Esophagus squamous epithelium (tissue), 5 donors: Measurements from ENCODE around the gene PPP2R5C. TPM values are rescaled to one million over a fixed set of nuclear protein-coding genes. Genes with fewer than 3 reads are reported as not detected.

ENCODE experiments used
- DNase-seq: peaks from one replicate; lab custom pipeline; 2025; lab: John Stamatoyannopoulos, UW
- H3K27ac ChIP-seq, 4 donors: fragments of 200-600 bp; sonication (generic); one replicate each; pipeline ENCODE4 v1.5.1; 2016 to 2019; ENCODE audit warnings: mild to moderate bottlenecking in 1 of 4
- H3K27me3 ChIP-seq, 4 donors: fragments of 200-600 bp; sonication (generic); 1 replicate in 3 of 4; 2 replicates in 1 of 4; pipeline versions ENCODE4 v1.5.1 to v1.6.0; 2017 to 2021; ENCODE audit warnings: antibody characterized with exemption in 1 of 4
- H3K36me3 ChIP-seq, 3 donors: fragments of 200-600 bp; sonication (generic); one replicate each; pipeline ENCODE4 v1.5.1; 2016 to 2019
- H3K4me1 ChIP-seq, 3 donors: fragments of 200-600 bp; sonication (generic); one replicate each; pipeline ENCODE4 v1.5.1; 2017 to 2019
- H3K4me3 ChIP-seq, 4 donors: fragments of 200-600 bp; sonication (generic); 1 replicate in 3 of 4; 2 replicates in 1 of 4; pipeline ENCODE4 v1.5.1; 2016 to 2019; ENCODE audit warnings: mild to moderate bottlenecking in 2 of 4, moderate library complexity in 1 of 4
- H3K9me3 ChIP-seq, 3 donors: fragments of 200-600 bp; sonication (generic); one replicate each; pipeline ENCODE4 v1.5.1; 2016 to 2019
- CTCF ChIP-seq, 6 experiments: fragments of 450-650 bp in 4 of 6; fragments of 200-600 bp in 2 of 6; sonication (generic) in 2 of 6; IDR thresholded peaks; one replicate each; pipeline ENCODE4 v1.5.1; 2016 to 2019; ENCODE audit warnings: antibody characterized with exemption in 6 of 6, mild to moderate bottlenecking in 4 of 6, moderate library complexity in 4 of 6
- POLR2A ChIP-seq, 4 donors: fragments of 450-650 bp; IDR thresholded peaks; one replicate each; pipeline ENCODE4 v1.6.1; 2017; ENCODE audit warnings: antibody characterized with exemption in 4 of 4, mild to moderate bottlenecking in 4 of 4, moderate library complexity in 3 of 4
- WGBS, 2 donors: methylation state at CpG; one replicate each; pipeline ENCODE4 v1.1.5; 2018; 5-methylcytosine and 5-hydroxymethylcytosine counted together
- intact Hi-C: fragments of 100-400 bp; cut with DNase I; formaldehyde crosslinking; loops from one replicate; pipeline ENCODE4 v1.15.0; 2022
- total RNA-seq, 4 donors: library from RNA; depleted of rRNA; stranded (reverse); fragments of >200 nt; gene quantifications; one replicate each; pipeline ENCODE4 v1.1.0, GENCODE V29; 2016
- donor health status: DM: yes; HTN: yes; CAD: no.

Gene PPP2R5C
- total RNA-seq, 4 donors from 2014 or later, result 66.3 to 92.3 (median 83.4) TPM

GRCh38 chr14:101737414-101738339, 23.8 kb upstream of the PPP2R5C start:
- Histone ChIP-seq H3K9me3 (peaks cover 0 to 9% (median 0%) of the 10 kb centered on the region in 3 donors), H3K27ac (no peak overlapping the region), H3K36me3 (no peaks in the 10 kb centered on the region), H3K27me3 (peaks cover 0 to 15% (median 0%) of the 10 kb centered on the region in 4 donors), H3K4me3 (no peak overlapping the region), H3K4me1 (no peaks in the 10 kb centered on the region)
- intact Hi-C loops, result no loop called here
- TF ChIP-seq POLR2A (IDR thresholded peaks at IDR 0.05) (no peak), CTCF (IDR thresholded peaks at IDR 0.05) (peak in 1 of 6 experiments; percentile 26)
- no peak for DNase-seq
- WGBS, 2 donors, result 41 to 57% methylated on average over 6 to 7 of the region's 11 CpGs

- Histone ChIP-seq H3K4me3 (no peak overlapping the region), H3K27me3 (peaks cover 0 to 21% (median 0%) of the 10 kb centered on the region in 4 donors), H3K27ac (no peak overlapping the region), H3K36me3 (no peaks in the 10 kb centered on the region), H3K4me1 (no peaks in the 10 kb centered on the region), H3K9me3 (peaks cover 0 to 9% (median 0%) of the 10 kb centered on the region in 3 donors)
- DNase-seq, result no peak
- TF ChIP-seq CTCF (IDR thresholded peaks at IDR 0.05) (no peak), POLR2A (IDR thresholded peaks at IDR 0.05) (no peak)
- intact Hi-C loops, result no loop called here
- 44 to 55% methylated on average over 3 of the region's 3 CpGs for WGBS, 2 donors
Measured at GRCh38 chr14:101738703-101739320, 22.7 kb upstream of the PPP2R5C start.

GRCh38 chr14:101739446-101740141, 21.9 kb upstream of the PPP2R5C start:
- no peak for TF ChIP-seq CTCF (IDR thresholded peaks at IDR 0.05)
- no peak for TF ChIP-seq POLR2A (IDR thresholded peaks at IDR 0.05)
- Histone ChIP-seq H3K36me3 (no peaks in the 10 kb centered on the region), H3K4me3 (no peak overlapping the region), H3K4me1 (no peaks in the 10 kb centered on the region), H3K9me3 (peaks cover 0 to 9% (median 0%) of the 10 kb centered on the region in 3 donors), H3K27ac (no peak overlapping the region), H3K27me3 (peaks cover 0 to 21% (median 0%) of the 10 kb centered on the region in 4 donors)
- DNase-seq, result no peak
- 55 to 81% methylated on average over 6 to 8 of the region's 8 CpGs for WGBS, 2 donors
- intact Hi-C loops, result no loop called here

GRCh38 chr14:101740981-101741380, 20.5 kb upstream of the PPP2R5C start:
- H3K4me1 ChIP-seq, result no peaks in the 10 kb centered on the region
- peaks cover 0 to 21% (median 0%) of the 10 kb centered on the region in 4 donors for H3K27me3 ChIP-seq
- no peak for DNase-seq
- H3K9me3 ChIP-seq, result peaks cover 0 to 9% (median 0%) of the 10 kb centered on the region in 3 donors
- WGBS, 2 donors, result 44 to 100% methylated on average over 1 to 2 of the region's 3 CpGs
- H3K4me3 ChIP-seq, result no peak overlapping the region
- H3K36me3 ChIP-seq, result no peaks in the 10 kb centered on the region
- TF ChIP-seq POLR2A (IDR thresholded peaks at IDR 0.05), result no peak
- TF ChIP-seq CTCF (IDR thresholded peaks at IDR 0.05), result no peak
- no peak overlapping the region for H3K27ac ChIP-seq
- intact Hi-C loops, result no loop called here
